ENCODE data around the gene KRTAP5-6. TPM values are rescaled to one million over a fixed set of nuclear protein-coding genes. Genes with fewer than 3 reads are reported as not detected.

The KRTAP5-6 gene
- total and polyA plus RNA-seq, 12 donors = not detected

DNA sequence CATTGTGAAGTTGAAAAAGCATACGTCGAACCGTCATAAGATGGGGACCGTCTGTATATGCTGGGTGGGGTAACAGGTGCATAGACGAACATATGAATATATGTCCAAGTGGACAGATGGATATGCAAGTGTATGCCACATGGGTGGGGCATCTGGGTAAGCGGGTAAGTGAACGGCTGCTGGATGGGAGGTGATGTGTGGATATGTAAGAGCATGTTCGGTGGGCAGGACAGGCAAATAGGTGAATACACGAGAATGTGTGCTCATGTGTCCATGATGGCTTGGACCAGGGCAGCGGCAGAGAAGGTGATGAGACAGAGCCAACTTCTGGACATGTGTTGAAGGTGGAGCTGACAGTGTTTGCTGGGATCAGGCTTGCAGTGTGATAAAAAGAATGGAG lies 41.4 kb downstream of the KRTAP5-6 start:
- H3K4me3 ChIP-seq = no peak overlapping the region
- H3K27me3 ChIP-seq = peaks cover 5 to 70% (median 35%) of the 10 kb centered on the region in 7 donors
- no peak overlapping the region for H3K27ac ChIP-seq
- peaks cover 0 to 24% (median 0%) of the 10 kb centered on the region in 11 donors for H3K9me3 ChIP-seq
- intact Hi-C loops (cut with DNase I) = loop anchor here in 1 of 10 donors (2.0 kb wide), 1 partner anchor 20 kb away; no protein-coding TSS in a partner anchor
- H3K4me1 ChIP-seq = no peaks in the 10 kb centered on the region
- H3K36me3 ChIP-seq = no peaks in the 10 kb centered on the region
- WGBS, 2 donors = 91 to 92% methylated on average over 10 of the region's 10 CpGs
- TF ChIP-seq, protein P1, sequence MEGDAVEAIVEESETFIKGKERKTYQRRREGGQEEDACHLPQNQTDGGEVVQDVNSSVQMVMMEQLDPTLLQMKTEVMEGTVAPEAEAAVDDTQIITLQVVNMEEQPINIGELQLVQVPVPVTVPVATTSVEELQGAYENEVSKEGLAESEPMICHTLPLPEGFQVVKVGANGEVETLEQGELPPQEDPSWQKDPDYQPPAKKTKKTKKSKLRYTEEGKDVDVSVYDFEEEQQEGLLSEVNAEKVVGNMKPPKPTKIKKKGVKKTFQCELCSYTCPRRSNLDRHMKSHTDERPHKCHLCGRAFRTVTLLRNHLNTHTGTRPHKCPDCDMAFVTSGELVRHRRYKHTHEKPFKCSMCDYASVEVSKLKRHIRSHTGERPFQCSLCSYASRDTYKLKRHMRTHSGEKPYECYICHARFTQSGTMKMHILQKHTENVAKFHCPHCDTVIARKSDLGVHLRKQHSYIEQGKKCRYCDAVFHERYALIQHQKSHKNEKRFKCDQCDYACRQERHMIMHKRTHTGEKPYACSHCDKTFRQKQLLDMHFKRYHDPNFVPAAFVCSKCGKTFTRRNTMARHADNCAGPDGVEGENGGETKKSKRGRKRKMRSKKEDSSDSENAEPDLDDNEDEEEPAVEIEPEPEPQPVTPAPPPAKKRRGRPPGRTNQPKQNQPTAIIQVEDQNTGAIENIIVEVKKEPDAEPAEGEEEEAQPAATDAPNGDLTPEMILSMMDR (IDR thresholded peaks at IDR 0.05) = no peak
- no peak for DNase-seq
- no peak for ATAC-seq

DNA sequence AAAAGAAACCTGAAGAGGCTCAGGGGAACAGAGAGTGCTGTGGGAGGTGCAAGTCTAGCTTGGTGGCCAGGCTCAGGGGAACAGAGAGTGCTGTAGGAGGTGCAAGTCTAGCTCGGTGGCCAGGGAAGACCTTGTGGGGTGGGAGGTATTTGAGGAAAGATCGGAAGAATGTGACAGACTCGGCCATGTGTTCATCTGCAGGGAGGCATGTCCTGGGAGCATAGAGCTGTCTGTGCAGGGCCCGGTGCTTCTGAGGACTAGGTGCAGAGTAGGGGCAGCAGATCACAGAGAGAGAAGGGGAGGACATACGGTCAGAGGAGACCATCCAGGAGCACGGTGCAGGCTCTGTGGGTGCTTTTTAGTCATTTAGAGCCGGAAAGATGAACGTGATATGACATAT lies 42.6 kb downstream of the KRTAP5-6 start:
- peaks cover 0 to 6% (median under 1%) of the 10 kb centered on the region in 9 donors for H3K4me1 ChIP-seq
- TF ChIP-seq, protein P1 (IDR thresholded peaks at IDR 0.05) = no peak
- ATAC-seq = no peak
- H3K36me3 ChIP-seq = no peaks in the 10 kb centered on the region
- peaks cover 0 to 24% (median 0%) of the 10 kb centered on the region in 11 donors for H3K9me3 ChIP-seq
- H3K27me3 ChIP-seq = peaks cover 3 to 58% (median 23%) of the 10 kb centered on the region in 7 donors
- DNase-seq = no peak
- H3K27ac ChIP-seq = no peak overlapping the region
- 68 to 69% methylated on average over 8 of the region's 8 CpGs for WGBS, 2 donors
- intact Hi-C loops (cut with DNase I) = loop anchor here in 1 of 10 donors (2.0 kb wide), 1 partner anchor 21 kb away; no protein-coding TSS in a partner anchor
- no peak overlapping the region for H3K4me3 ChIP-seq

DNA sequence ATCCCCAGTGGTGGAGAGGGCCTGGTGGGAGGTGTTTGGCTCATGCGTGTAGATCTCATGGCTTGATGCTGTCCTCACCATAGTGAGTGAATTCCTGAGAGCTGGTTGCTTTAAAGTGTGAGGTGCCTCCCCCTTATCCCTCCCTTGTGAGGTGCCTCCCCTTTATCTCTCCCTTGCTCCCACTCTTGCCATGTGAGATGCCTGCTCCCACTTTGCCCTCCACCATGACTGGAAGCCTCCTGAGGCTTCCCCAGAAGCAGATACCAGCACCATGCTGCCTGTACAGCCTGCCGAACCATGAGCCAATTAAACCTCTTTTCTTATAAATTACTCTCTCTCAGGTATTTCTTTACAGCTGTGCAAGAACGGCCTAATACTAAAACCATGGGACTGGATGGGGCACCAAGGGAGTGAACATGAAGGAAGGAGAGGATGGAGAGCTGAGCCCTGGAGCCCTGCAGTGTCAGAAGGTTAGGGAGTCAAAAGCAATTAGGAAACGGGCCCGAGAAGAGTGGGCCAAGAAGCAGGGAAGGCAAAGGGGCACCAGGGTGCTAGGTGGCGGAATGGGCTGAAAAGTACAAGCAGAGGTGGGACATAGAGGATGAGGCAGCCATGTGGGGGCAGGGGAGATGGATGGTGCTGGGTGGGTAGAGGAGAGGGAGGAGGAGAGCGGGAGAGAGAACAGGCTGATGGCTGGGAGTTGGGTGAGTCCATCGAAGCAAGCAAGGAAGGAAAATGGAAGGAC lies 44.0 kb downstream of the KRTAP5-6 start:
- no peak for ATAC-seq
- no peak overlapping the region for H3K4me3 ChIP-seq
- H3K27me3 ChIP-seq = peaks cover 0 to 45% (median 13%) of the 10 kb centered on the region in 7 donors
- no peak overlapping the region for H3K27ac ChIP-seq
- H3K36me3 ChIP-seq = no peaks in the 10 kb centered on the region
- H3K9me3 ChIP-seq = peaks cover 0 to 23% (median 0%) of the 10 kb centered on the region in 11 donors
- H3K4me1 ChIP-seq = peaks cover 0 to 13% (median 7%) of the 10 kb centered on the region in 9 donors
- TF ChIP-seq, protein P1 (IDR thresholded peaks at IDR 0.05) = no peak
- DNase-seq = no peak
- WGBS, 2 donors = 86 to 89% methylated on average over 8 of the region's 8 CpGs
- intact Hi-C loops (cut with DNase I) = no loop called here

DNA sequence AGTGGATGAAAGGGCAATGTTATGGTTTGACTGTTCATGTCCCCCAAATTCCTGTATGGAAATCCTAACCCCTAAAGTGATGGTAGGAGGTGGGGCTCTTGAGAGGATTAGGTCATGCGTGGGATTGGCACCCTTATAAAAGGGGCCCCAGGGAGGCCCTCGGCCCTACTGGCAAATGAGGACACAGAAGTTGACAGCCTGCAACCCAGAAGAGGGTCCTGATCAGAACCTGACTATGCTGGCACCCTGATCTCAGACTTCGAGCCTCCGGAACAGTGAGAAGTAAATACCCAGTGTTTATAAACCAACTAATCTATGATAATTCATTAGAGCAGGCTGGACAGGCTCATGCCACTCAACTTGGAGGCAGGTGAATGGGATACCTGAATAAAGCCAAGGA lies 44.7 kb downstream of the KRTAP5-6 start:
- intact Hi-C loops (cut with DNase I) = no loop called here
- Histone ChIP-seq H3K9me3 (peaks cover 0 to 15% (median 0%) of the 10 kb centered on the region in 11 donors), H3K27me3 (peaks cover 0 to 37% (median 13%) of the 10 kb centered on the region in 7 donors), H3K4me1 (peaks cover 0 to 13% (median 7%) of the 10 kb centered on the region in 9 donors), H3K4me3 (no peak overlapping the region), H3K27ac (no peak overlapping the region), H3K36me3 (no peaks in the 10 kb centered on the region)
- TF ChIP-seq, protein P1 (IDR thresholded peaks at IDR 0.05) = no peak
- WGBS, 2 donors = 80 to 85% methylated on average over 4 of the region's 4 CpGs
- no peak for ATAC-seq
- no peak for DNase-seq
